HG03378 (cell line): Measurements from ENCODE around the gene UTS2R.
"Not testable (repeated sequence)": the region's sequence is repeated elsewhere in the genome, so short reads cannot be mapped to it uniquely, and the experiment has no call there.

Experiments used
- ATAC-seq: cut with Tn5 transposase; IDR thresholded peaks from one replicate; pipeline ENCODE4 v1.9.1; 2021; ENCODE audit warnings: mild to moderate bottlenecking, moderate library complexity; ENCODE audit not compliant: unreplicated experiment

The UTS2R gene

DNA sequence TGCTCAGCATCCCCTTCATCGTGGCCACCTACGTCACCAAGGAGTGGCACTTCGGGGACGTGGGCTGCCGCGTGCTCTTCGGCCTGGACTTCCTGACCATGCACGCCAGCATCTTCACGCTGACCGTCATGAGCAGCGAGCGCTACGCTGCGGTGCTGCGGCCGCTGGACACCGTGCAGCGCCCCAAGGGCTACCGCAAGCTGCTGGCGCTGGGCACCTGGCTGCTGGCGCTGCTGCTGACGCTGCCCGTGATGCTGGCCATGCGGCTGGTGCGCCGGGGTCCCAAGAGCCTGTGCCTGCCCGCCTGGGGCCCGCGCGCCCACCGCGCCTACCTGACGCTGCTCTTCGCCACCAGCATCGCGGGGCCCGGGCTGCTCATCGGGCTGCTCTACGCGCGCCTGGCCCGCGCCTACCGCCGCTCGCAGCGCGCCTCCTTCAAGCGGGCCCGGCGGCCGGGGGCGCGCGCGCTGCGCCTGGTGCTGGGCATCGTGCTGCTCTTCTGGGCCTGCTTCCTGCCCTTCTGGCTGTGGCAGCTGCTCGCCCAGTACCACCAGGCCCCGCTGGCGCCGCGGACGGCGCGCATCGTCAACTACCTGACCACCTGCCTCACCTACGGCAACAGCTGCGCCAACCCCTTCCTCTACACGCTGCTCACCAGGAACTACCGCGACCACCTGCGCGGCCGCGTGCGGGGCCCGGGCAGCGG lies 3.2 kb downstream of the UTS2R start:
- no peak for ATAC-seq

DNA sequence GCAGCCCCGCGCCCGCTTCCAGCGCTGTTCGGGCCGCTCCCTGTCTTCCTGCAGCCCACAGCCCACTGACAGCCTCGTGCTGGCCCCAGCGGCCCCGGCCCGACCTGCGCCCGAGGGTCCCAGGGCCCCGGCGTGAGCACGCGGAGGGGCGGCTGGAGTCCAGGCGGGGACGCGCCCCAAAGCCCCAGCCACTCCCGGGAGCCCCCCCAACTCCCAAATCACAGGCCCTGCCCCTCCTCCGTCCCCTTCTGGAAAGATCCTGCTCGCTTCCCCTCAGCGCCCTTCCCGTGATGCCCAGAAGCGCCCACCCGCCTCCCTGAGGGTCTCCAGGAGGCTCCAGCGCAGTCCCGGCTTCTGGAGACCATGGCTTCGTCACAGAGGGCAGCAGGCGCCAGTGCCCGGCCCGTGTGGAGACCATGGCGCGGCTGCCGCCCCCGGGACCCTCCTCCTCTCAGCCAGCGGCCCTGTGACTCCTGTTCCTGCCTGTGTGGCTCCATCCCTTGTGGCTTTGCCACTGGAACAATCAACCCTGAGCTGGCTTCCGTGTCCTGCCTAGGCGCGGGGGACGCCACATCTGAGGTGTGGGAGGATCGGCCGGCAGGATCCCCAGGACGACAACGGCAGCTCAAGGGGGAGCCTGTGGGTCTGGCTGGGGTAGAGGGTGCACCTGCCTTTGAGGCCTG lies 3.9 kb downstream of the UTS2R start:
- no peak for ATAC-seq

DNA sequence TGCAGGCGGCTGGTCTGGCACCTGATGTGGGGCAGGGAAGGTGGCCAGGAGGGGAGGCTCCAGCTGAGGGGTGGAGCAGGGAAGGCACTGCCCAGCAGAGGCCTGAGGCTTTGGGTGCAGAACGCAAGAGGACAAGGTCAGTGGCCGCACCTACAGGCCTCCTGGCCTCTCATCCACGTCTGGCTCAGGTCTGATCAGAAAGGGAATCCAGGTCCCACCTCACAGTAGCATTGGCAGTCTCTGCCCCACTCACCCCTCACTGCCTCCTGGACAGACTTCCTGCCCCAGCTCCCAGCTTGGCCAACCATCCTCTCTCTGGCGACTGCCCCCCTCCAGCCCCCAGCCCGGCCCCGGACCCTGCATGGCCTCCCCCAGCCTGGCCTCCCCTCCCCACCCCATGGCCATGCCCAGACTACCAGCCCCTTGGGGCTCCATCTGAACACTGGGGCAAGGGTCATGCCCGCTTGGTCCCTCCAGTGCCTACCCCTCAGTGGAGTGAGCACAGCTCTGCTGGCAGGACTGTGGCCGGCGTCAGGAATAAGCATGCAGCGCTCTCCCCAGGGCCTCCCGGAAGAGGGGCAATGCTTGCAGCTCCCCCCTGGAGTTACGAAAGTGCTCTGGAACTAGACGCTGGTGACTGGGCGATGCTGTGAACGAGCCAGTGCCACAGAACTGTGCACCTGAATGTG lies 4.6 kb downstream of the UTS2R start:
- ATAC-seq = no peak

DNA sequence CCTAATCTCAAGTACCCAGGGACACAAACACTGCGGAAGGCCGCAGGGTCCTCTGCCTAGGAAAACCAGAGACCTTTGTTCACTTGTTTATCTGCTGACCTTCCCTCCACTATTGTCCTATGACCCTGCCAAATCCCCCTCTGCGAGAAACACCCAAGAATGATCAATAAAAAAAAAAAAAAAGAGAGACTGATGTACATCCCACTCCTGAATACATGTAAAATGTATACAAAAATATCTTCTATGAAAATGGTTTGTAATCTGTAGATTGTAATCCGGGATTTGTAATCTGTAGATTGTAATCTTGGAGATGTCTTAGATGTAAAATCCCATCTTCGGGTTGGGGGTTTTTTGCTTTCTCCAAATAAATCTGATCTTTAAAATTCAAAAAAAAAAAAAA lies 5.7 kb downstream of the UTS2R start:
- not testable (repeated sequence) for ATAC-seq

DNA sequence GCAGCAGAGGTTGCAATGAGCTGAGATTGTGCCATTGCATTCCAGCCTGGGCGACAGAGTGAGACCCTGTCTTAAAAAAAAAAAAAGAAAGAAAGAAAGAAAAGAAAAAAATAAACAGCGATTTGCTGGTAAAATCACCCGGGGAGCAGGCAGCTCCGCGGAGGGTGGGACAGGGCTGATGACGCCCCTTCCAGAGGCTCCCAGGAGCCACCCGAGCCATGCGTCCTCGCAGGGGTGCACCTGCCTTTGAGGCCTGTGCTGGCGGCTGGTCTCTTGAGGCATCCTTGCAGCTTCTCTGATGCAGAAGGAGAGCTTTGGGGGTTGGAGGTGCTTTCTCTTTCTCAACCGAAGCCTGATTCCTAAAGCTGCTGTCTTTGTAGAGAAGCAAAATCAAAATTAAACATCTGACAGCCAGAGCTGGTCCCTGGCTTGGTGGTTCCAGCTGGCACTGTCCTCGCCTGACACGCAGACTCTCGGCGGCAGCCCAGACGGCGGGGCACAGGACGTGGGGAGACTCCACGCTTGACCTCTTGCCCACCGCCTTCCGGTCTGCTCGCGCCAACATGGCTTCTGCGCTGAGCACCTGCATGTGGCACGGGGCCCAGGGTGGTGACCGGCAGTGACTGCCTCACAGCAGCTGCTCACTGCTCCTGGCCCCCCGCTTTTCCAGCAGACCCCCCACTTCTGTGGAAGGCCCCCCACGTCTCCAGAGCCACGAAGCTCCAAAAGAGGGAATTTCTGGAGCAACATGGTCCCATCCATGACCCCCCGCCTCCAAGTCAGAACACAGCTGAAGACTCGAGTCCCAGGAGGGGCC lies 6.6 kb downstream of the UTS2R start:
- ATAC-seq = no peak

DNA sequence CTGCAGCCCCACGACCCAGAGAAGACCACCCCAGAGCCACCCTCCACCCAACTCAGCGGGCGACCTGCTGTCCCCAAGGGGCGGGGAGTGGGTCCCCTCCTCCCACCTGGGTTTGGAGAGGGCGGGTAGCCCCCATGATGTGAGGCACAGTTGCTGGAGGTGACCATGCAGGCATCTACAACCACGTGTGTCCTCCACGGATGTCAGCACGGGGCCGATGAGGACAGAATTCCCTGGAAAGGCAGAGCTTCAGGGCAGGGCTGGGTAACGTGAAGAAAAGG lies 7.1 kb downstream of the UTS2R start:
- ATAC-seq = no peak

DNA sequence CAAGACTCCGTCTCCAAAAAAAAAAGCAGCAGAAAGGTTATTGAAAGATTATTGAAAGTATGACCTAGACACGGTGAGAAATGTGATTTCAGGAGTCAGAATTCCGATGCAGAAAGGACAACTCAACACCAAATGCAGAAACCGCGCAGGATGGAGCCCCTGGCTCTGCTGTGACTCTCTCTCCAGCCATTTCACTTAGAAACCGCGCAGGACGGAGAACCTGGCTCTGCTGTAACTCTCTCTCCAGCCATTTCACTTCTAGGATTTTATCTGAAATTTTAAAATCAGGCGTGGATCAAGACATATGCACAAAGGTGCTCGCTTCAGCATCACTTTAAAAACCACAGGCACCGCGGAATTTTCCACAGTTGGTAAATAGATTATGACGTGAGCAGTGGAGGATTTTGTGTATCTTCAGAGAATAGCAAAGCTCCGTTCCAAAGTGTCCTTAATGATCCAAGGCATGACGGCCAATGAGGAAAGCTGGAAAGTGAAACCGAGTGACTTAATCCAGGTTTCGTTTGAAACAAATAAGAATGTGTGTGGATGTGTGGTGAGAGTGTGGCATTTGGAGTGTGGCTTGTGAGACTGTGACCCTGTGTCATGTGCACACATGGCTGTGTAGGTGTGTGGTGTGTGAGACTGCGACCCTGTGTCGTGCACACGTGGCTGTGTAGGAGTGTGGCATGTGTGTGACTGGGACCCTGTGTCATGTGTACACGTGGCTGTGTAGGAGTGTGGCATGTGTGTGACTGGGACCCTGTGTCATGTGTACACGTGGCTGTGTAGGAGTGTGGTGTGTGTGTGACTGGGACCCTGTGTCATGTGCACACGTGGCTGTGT lies 9.5 kb downstream of the UTS2R start:
- no peak for ATAC-seq

DNA sequence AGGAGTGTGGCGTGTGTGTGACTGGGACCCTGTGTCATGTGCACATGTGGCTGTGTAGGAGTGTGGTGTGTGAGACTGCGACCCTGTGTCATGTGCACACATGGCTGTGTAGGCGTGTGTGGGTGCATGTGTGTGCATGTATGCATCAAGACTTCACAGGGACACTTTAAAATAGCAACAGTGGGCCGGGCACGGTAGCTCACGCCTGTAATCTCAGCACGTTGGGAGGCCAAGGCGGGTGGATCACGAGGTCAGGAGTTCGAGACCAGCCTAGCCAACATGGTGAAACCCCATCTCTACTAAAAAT lies 10.1 kb downstream of the UTS2R start:
- not testable (repeated sequence) for ATAC-seq

DNA sequence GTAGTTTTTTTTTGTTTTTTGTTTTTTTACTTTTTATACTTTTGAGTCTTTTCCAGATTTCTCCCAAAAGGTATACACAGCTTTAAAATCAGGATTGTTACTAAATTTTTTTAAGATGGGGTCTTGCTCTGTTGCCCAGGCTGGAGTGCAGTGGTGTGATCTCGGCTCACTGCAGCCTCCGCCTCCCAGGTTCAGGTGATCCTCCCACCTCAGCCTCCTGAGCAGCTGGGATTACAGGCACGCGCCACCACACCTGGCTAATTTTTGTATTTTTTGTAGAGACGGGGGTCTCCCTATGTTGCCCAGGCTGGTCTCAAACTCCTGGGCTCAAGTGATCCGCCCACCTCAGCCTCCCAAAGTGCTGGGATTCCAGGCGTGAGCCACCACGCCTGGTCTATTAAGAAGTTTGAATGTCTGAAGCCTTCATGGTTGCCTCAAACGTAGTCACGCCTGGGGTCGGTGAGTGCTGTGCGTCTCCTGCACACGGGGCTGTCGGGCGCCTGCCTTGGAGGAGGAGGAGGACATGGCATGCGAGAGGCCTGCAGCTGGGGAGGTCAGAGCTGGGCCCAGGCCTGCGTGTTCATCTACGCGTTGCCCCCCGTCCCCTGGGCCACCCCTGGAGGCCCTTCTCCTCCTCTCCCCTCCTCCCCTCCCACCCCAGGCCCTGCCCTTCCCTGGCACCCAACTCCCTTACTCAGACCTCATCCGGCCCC lies 10.8 kb downstream of the UTS2R start:
- ATAC-seq = not testable (repeated sequence)

DNA sequence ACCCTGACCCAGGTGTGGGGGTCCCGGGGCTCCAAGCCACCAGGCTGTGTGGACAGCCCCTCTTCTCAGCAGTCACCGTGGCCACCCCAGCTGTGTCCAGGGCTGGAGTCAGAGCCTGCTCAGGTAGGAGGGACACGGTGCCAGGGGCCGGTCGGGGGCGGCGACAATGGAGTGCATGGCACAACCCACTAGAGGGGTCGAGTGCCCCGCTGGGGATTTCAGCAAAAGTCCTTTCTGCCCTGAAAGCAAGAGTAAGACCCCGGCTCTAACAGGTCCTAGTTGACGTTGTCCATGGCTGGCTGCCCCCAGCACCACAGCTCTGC lies 11.3 kb downstream of the UTS2R start:
- ATAC-seq = no peak

DNA sequence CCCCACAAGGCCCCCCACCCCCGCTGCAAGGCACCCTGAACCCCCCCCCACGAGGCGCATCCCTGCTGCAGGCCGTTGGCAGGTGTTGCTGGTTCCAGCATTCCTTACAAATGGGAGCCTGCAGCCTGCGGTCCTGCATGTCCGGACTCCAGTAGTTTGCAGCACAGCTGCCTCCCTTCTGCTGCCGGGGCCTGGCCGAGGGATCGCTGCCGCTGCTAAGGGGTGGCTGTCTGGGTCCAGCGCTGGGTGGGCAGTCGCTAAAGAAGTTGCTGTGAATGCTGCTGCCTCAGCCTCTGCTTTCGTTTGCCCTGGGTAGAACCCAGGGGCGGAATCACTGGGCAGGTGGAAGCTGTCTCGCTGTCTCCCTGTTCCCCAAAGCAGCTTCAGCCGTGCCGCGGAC lies 11.8 kb downstream of the UTS2R start:
- no peak for ATAC-seq

DNA sequence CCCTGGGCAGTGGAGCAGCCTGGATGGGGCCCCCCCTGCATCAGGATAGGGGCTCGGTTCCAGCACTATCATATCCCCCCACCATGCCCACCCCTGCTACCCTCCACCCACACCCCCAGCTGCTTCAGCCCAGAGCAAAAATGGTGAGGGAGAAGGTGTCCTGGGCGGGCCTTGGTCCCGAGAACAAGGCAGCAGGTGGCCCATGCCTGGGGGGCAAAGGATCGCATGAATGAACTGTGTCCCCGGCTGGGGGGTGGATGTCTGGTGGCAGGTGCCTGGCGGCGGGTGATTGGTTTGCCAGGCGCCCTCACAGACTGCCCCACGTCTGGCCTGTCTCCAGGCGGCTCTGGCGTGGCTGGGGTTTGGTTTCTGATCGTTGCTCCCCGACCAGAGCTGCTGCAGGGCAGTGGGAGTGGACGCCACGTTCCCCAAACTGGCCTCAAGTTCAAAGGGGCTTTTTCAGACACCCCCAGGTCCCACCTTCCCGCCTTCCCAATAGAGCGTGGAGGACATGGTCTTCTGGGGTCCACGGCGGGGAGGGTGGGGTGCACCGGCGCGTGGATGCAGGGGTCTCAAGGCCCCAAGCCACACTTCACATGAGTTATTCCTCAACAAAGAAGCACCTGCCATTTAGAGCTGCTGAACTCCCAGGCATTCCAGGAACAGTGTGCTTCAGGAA lies 12.6 kb downstream of the UTS2R start:
- ATAC-seq = no peak

DNA sequence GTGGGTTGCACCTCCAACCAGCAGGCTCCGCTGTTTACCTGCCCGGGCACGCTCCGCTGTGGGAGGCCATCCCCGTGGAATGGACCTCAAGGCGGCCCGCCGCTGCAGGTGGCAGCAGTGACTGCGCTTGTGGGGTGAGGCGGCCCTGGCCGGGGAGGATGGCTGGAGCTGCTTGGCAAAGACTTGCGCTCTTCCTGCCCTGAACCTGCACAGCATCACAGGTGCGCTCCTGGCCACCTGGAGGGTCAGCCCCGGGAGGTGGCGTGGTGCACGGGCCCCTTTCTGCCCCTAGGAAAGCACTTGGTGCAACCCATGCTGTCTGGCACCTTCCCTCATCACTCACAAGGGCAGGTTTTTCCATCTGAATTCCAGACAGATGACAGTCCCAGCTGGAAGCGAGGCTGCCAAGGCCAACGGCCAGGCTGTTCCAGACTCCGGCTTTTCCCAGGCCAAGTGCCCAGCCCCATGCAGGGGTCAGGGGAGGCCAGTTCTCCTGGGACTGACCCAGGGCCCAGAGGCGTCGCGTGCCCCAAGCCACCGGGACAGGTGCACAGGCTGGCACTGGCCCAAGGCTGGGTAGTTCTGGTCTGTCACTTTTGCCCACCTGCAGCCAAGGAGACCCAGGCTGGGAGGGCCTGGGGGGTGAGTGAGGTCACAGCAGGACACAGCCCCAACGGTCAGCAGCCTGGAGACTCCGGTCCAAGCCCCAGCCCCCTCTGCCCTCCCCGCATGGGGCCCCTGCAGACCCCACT lies 13.3 kb downstream of the UTS2R start:
- ATAC-seq = no peak

DNA sequence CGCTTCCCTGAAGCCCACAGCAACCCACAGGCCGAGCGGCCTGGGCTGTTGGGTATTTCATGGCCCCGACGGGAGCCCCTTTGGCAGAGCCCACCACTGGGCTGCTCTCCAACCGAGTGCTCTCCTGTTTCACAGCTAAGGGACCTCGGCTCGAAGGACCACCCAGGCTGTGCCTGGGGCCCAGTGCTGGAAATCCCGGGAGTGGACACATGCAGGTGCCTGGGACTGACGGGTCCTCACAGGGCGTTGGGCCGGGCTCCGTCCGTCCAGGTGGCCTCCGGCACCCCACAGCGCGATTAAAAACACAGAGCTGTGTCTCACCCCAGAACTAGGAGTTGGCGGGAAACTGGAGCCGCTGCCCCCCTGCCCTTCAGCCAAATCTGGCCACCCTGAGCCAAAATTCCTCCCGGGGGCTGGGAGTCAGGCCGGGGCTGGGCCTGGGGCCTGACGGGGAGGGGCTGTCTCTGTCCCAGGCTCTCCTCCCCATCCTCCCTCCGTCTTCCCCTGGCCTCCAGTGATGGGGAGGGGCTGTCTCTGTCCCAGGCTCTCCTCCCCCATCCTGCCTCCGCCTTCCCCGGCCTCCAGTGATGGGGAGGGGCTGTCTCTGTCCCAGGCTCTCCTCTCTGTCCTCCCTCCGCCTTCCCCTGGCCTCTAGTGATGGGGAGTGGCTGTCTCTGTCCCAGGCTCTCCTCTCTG lies 14.1 kb downstream of the UTS2R start:
- no peak for ATAC-seq

DNA sequence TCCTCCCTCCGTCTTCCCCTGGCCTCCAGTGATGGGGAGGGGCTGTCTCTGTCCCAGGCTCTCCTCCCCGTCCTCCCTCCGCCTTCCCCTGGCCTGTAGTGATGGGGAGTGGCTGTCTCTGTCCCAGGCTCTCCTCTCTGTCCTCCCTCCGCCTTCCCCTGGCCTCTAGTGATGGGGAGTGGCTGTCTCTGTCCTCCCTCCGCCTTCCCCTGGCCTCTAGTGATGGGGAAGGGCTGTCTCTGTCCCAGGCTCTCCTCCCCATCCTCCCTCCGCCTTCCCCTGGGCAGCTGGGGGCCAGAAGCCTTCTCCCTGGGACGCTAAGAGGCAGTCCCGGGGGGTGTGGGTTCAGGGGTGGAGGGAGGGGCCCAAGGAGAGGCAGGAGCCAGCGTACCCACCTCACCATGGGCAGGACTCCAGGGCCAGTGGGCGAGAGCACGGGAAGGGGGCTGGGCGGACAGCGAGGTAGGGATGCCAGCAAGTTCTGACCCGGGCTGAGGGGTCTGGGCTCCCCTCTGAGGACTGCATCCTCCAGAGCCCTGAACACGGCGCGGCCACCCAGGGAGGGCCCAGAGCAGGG lies 14.8 kb downstream of the UTS2R start:
- ATAC-seq = no peak

DNA sequence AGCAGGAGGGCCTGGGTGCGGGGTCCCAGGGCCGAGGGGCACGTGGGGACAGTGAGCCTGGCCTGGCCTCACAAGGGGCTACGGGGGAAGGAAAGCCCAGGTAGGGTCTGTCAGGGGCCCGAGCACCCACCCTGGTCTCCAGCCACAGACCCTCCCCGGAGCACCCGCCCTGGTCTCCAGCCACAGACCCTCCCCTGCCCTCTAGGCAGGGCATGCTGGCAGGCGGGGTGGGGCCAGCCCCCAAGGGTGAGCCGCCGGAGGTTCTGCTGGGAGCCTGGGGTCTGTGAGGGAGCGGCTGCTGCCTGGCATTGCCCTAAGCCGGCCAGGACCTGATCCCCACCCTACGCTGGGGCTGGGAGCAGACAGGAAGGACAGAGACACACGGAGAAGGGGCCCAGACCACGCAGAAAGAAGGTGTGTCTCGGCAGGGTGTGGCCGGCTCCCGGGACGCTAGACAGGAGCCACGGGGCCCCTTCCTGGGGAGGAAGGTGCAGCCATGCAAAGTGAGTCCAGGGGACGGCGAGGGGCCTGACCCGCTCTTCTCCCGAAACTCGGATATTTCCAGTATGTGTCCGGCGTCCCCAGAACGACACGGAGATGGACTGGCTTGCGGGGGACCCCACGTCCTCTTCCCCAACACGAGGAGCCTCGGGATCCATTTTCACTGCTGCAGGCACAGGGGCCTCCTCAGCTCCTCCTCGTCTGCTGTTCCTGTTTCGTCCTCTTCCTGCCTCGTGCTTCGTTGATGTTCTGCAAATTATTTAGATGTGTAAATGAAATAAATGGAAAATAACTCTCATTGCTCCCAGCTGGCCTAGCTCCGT lies 15.5 kb downstream of the UTS2R start:
- ATAC-seq = no peak

DNA sequence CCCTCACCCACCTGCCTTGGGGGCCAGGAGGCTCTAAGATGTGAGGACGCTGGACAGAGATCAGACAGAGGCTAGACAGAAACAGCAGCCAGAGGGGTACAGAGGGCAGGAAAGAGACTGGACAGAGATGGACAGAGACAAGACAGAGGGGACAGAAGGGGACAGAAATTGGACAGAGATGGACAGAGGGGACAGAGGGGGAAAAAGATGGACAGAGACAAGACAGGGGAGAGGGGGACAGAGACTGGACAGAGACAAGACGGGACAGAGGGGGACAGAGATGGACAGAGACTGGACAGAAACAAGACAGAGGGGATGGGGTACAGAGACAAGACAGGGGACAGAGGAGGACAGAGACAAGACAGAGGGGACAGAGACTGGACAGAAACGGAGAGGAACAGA lies 16.1 kb downstream of the UTS2R start:
- no peak for ATAC-seq
